ELF-1 (cell line): ENCODE results near the gene CCDC141.
A peak's percentile ranks its signal among the peaks of the same experiment; 100 is the strongest.

Experiments
- DNase-seq: peaks from one replicate; pipeline ENCODE4 v3.0.0-alpha.2; 2016; ENCODE audit warnings: low read depth, low spot score

Gene CCDC141

DNA sequence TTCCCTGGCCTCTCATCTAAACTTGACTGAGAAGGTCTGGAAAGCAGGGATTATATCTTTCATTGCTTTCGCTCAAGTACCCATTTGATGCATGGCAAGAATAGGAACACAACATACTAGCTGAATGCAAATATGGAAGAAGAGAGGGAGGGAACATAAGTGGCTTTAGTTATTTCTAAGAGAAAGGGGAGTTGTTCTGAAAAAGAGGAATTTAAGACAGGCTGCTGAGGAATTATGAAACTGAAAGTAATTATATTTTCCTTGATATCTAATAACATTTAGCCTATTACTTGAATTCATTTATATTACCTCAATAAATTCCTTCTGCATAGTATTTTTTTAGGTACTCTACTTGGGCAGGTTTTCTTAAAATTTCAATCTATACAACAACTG is 136.9 kb downstream of the CCDC141 start:
- no peak for DNase-seq

GRCh38 chr2:178912416-178913048 is 137.4 kb downstream of the CCDC141 start:
- DNase-seq, result no peak

DNA sequence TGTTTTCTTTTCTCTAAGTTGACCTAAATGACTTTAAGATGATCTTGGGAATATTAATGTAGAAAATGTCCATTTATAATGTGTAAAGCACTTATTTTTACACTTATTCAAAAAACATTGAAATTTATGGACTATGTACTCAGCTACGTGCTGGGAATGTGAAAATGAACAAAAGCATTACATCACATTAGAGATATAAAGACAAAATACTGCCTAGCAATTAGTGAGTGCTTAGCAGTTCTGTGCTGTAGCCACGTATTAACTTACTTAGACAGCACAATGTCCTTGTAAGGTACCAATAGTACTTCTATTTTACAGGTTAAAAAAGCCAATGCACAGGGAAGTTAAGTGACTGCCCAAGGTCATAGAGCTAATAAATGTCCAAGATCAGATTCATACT is 138.9 kb downstream of the CCDC141 start:
- DNase-seq, result no peak

DNA sequence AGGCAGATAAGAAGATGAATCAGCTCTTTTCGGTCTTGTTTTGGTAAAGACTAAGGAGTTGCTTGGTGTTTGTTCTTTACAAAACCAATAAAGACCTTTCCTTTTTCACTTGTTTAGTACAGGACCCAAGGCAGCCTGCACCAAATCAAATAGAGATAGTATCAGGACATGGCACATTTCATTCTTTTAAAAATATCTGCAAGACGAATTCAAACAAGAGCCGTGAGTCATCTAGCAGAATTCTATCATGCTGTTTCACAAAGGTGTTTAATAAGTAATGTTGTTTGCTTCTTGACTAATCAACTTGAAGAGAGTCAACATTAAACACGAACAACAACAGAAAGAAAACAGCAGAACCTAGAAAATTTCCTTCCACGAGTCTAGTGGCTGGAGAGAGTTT is 139.9 kb downstream of the CCDC141 start:
- no peak for DNase-seq

GRCh38 chr2:178909507-178909906 is 140.4 kb downstream of the CCDC141 start:
- no peak for DNase-seq

GRCh38 chr2:178908810-178909209 is 141.1 kb downstream of the CCDC141 start:
- DNase-seq, result no peak

DNA sequence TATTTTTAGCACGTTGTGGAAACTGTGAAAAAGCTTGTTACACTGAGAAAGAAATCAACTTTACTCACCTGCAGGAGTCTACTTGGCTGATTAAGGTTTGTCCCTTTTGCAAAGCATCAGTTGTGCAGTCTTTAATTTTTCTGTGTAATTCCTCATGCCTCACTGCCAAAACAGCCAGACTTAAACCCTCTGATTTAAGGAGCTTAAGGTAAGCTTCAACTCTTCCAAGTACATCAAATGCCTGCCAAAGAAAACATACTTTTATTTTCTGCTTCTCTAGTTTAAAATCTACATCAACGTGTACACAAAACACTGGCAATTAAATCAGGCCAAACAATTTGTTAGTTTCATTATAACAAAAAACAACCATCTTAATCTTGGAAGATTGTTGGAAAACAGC is 144.7 kb downstream of the CCDC141 start:
- no peak for DNase-seq

GRCh38 chr2:178899656-178900055 is 150.3 kb downstream of the CCDC141 start:
- DNase-seq, result no peak

DNA sequence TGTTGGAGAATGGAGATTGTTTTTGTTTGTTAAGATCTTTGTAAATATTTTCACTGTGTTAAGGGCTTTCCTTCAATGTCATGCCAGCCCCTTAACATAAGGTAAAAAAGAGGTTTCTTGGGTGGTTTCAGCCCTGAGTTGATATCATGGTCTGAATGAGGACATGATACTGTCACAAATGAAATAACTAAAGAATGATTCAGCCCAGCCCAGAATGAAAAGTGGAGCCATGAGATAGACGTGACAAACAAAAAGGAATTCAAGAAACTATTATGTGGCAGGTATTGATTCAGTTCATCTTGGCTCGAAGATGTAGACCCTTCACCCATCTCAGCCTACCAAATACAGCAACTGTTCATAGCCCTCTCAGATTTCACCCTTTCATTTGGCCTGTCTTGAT is 154.1 kb downstream of the CCDC141 start:
- DNase-seq, result no peak

- DNase-seq, result no peak
These were observed 154.8 kb downstream of the CCDC141 start for GRCh38 chr2:178895171-178895570.

DNA sequence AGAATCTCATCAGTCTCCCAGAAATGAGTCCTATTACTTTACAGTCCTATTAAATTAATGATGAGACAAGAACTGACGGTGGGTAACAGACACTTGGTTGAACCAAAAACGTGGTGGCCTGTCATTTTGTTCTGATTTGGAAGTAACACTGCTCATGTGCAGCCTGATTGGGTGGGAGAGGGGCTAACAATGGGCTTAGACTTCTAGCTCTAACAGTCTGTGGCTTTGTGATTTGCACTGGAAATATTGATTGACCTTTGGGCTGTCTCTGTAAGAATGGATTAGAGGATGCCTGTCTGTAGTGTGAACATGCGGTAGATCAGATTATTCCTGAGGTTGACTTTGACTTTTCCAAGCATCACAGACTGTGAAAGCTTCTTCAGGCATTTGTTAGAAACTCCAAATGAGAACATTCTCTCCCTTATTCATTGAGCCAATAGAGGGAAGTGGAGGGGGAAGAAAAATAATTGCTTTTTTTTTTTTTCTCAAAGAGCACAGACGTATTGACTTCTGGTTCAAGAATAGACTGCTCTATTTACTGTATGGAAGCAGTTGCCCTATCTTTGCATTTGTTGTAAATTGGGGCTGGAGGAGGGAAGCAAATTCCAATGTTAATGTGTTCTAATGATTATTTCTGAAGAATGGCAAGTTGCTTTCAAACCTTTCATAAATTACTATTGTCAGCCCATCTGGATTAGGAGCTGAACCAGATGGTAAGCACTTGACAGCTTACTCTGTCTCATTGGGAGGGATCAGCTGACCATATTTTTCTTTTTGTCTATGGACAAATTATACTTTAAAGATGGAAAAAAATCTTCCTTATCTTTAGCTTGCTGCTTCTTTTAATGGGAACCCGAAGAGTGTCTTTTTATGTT is 156.9 kb downstream of the CCDC141 start:
- DNase-seq, result no peak

GRCh38 chr2:178891959-178892485 is 157.9 kb downstream of the CCDC141 start:
- no peak for DNase-seq

DNA sequence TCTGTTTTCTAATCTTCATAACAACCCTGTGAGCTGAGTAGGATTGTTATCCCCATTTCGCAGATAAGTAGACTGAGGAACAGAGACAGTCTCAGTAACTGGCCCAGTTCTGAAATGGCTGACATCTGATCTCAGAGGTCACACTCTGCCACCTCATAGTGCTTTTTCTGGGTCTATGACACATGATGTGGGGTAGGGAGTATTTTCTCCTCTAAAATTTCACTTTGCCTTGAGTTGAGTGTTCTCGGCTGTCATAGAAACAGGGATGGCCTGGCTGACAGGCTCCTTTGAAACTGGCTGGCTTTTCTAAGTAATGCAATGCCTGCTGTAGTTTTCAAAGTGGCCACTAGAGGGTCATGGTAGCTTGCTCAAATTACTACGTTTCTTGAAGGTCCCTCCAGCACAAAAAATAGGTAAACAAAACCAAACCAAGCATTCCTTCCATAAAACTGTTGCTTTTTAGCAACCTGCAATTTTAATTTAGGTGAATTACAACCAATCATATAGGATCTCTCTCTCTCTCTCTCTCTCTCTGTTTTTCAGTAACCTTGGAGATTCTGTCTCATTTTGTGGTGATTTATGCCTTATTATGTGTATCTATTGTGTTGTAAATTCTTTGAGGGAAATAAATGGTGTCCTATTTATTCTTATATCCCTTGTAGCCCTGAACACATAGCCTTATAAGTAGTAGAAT is 158.5 kb downstream of the CCDC141 start:
- DNase-seq, result peak; percentile 80

DNA sequence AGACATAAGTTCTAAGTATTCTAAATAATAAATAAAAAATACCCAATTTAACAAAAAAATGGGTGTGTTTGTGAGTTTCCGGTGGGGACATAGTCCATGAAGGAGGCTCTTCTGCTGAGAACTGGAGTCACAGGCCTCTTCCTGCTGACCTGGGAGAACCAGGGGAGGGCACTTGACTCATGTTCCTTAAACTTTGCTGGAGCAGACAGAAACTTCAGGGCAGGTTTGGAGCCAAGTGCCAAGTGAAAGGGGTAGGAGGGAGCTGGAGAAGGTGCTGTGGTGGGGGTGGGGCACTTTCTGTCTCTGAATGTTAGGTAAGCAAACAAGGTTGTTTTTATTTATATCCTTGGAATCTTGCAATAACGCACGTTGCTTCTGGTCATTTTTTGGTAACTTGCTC is 163.9 kb downstream of the CCDC141 start:
- DNase-seq, result no peak

DNA sequence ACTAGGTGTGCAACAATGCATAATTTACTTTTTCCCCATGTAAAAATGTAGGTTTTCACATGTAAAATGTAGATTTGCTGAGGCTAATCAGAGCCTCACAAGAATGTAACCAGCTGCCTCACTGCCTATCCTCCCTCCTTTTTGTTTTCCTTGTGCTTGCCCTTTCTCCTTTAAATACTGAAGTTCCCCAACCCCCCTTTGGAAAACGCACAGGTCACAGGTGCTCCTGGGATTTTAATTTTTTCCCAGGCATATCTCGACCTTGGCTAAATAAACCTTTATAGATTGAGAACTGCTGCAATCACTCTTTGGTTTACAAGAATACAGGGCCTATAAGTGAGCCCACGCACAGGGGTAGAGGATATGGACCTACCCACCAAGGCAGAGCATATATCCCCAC is 165.5 kb downstream of the CCDC141 start:
- DNase-seq, result no peak

- no peak for DNase-seq
These were observed 167.1 kb downstream of the CCDC141 start for GRCh38 chr2:178882666-178883440.

DNA sequence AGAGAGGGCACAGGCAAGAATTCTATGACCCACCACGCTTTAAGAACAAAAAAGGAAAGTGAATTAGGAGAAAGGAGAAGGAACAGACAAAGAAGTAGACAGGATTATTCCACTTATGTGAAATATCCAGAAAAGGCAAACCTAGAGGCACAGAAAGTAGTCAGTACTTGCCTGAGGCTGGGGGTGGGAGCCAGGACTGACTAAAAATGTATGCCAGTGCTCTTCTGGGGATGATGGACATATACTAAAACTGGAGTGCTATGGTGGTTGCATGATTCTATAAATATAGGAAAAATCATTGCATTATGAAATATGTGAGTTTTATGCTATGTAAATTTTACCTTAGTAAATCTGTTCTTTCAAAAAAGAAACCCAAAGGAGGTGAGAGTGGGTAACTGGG is 168.9 kb downstream of the CCDC141 start:
- no peak for DNase-seq

GRCh38 chr2:178880257-178880656 is 169.7 kb downstream of the CCDC141 start:
- no peak for DNase-seq

GRCh38 chr2:178877874-178878273 is 172.1 kb downstream of the CCDC141 start:
- DNase-seq, result no peak

GRCh38 chr2:178874529-178875240 is 175.3 kb downstream of the CCDC141 start:
- peak; percentile 61 for DNase-seq

- no peak for DNase-seq
These were observed 176.0 kb downstream of the CCDC141 start for GRCh38 chr2:178873912-178874311.
